GM19035 (cell line): ENCODE data around the gene TRPM2.

Experiments used
- ATAC-seq: cut with Tn5 transposase; IDR thresholded peaks from one replicate; pipeline ENCODE4 v1.9.1; 2021; ENCODE audit not compliant: unreplicated experiment

Gene TRPM2

DNA sequence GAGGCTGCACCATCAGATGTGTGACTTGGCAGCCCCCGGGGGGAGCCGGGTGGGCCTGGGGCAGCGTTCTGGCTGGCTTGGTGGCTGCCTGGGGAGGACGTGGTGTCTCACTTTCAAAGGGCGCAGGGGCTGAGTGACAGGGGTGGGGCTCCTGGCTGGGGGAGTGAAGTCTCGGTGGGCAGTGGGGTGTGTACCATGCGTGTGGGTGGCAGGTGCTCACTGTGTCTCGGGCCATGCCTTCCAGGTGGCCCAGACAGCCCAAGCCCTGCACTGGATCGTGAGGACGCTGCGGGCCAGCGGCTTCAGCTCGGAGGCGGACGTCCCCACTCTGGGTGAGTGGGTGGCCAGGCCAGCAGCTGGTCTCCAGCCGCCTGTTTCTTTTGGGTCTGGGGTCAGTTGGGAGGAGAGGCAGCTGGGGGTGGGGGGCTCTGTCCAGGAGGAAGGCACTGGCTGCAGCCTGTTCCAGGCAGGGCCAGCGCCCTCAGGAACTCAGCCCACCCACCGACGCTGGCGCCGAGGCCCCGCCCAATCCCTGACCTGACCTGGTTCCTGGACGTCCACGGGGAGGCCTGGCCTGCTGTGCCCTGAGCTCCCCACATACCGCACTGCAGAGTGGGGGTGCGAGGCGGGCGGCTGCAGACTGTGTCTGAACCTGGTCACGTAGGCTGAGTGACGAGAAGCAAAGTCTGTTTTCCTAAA is 71.3 kb downstream of the TRPM2 start:
- no peak for ATAC-seq

DNA sequence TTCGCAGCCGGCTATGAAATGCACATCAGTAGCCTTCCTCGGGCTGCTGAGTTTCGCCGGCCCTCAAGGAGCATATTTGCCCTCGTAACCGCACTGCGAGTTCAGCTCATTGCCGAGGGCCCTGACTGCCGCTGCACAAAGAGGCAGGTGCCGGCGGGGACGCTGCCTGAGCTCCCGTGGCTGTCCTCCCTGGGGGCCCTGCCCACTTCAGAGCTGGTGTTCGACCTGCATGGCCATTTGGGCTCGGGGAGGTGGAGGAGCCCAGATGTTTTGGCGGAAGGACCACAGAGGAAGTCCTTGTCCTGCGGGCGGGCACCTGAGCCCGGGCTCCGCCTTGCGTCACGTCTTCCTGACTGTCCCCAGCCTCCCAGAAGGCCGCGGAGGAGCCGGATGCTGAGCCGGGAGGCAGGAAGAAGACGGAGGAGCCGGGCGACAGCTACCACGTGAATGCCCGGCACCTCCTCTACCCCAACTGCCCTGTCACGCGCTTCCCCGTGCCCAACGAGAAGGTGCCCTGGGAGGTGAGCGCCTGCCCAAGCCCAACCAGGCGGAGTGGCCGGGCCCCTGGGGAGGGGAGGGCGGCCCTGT is 72.0 kb downstream of the TRPM2 start:
- no peak for ATAC-seq

DNA sequence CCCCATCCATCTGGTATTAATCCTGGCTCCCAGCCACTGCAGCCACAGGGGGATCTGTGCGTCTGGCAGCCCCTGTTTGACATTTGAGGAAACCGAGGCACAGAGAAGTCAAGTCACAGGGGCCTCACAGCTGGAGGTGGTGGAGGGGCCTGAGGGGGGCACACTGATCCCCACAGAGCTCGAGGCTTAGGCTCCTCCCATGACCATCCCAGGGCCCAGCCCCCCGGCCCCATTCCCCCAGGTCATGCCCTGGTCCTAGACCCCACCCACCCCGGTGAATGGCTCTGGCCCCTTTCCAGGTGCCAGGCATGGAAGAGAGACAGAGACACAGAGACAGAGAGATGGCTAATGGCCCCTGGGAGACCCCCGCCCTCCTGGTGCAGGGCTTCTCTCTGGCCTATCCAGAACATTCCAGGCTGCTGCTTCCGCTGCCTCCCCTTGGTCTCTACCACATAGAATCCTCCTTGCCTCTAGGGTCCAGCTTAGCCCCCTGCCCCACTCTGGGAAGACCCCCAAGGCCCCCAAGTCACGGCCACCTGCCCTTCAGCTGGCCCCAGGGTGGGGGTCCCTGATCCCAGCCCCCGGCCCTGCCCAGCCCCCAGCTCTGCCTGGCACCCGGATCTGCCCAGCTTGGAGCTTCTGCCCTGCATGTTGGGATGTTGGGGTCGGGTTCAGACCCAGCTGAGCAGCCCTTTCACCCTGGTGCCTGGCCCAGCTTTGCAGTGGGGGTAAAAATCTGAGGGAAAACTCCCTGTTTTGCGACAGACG is 72.7 kb downstream of the TRPM2 start:
- no peak for ATAC-seq

DNA sequence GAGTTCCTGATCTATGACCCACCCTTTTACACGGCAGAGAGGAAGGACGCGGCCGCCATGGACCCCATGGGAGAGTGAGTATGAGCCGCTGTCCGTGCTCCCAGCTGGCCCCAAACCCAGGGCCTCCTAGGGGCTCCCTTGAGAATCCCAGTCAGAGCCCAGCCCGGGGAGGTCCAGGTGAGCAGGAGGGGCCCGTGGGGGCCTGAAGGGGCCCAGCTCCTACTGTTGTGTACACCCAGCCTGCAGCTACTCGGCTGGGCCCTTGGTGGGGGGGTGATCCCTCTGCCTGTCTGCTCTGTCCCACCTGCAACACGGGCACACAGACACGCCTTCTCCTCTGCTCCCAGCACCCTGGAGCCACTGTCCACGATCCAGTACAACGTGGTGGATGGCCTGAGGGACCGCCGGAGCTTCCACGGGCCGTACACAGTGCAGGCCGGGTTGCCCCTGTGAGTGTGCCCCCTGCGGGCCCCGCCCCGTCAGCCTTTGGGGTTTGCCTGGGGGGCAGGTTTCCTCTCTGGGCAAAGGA is 73.3 kb downstream of the TRPM2 start:
- ATAC-seq: no peak

DNA sequence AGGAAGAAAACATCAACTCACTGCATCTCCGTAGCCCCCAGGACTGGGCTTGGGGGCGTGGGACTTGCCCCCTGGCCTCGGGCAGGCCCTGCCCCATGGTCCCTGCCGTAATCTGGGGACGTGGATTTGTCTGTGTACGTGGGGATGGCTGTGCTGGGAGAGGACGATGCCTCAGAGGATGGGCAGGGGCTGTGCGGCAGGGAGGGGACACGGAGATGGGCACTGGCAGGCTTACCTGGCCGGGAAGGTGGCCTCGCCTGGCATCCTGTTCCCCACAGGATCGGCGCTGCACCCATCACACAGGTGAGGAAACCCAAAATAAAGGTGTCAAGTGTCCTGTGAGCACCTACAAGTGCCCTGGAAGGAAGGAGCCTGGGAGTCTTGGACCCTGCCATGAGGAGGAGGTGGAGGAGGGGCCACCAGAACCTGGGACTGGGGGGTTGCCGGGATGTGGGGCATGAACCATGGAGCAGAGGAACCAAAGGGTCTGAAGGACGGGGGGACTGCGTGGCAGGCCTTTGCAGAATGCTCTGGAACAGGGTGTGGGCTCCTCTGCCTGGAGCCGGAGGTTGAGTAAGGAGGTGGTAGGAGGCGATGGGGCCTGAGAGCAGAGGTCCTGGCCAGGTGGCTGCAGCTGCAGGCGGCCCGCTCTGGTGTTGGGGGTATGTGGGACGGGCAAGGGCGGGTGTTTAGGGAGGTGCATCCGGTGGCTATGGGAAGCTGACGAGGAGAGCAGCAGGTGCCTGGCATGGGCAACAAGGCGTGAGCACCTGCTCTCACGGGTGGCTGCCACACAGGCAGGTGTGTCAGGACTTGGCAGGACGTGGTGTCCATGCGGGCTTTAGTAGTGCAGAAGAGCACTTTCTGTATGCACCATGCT is 74.1 kb downstream of the TRPM2 start:
- ATAC-seq: no peak

DNA sequence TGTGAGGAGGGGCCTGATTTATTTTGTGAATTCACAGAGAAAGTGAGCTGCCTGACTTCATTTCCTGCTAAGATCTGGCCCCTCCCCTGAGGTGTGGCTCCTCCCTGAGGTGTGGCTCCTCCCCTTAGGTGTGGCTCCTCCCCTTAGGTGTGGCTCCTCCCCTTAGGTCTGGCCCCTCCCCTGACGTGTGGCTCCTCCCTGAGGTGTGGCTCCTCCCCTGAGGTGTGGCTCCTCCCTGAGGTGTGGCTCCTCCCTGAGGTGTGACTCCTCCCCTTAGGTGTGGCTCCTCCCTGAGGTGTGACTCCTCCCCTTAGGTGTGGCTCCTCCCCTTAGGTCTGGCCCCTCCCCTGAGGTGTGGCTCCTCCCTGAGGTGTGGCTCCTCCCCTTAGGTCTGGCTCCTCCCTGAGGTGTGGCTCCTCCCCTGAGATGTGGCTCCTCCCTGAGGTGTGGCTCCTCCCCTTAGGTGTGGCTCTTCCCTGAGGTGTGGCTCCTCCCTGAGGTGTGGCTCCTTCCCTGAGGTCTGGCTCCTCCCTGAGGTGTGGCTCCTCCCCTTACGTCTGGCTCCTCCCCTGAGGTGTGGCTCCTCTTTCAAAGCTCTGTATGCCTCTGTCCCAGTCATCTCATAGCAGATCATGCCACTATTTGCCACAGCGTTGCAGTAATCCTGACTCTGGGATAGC is 75.0 kb downstream of the TRPM2 start:
- no peak for ATAC-seq

DNA sequence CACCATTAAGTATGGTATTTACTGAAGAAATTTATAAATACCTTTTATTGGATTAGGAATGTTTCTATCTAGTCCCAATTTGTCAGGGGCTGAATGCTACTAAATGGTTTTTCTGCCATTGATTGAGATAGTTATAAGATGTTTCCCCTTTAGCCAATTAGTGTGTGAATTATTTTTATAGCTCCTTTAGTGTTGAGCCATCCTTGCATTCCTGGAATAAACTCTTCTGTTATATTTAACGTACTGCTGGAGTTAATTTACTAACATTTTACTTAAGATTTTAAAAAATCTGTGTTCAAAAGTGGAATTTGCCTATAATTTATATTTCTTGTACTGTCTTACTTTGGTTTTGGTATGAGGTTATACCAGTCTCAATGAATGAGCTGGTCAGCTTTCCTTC is 76.5 kb downstream of the TRPM2 start:
- no peak for ATAC-seq

DNA sequence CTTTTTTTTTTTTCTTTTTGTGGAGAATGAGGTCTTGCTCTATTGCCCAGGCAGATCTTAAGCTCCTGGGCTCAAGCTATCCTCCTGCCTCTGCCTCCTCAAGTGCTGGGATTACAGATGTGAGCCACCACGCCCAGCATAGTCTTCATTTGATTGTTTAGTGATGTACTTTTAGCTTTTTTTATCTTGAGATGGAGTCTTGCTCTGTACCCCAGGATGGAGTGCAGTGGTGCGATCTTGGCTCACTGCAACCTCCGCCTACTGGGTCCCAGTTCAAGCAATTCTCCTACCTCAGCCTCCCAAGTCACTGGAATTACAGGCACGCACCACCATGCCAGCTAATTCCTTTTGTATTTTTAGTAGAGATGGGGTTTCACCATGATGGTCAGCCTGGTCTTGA is 77.9 kb downstream of the TRPM2 start:
- ATAC-seq: no peak

DNA sequence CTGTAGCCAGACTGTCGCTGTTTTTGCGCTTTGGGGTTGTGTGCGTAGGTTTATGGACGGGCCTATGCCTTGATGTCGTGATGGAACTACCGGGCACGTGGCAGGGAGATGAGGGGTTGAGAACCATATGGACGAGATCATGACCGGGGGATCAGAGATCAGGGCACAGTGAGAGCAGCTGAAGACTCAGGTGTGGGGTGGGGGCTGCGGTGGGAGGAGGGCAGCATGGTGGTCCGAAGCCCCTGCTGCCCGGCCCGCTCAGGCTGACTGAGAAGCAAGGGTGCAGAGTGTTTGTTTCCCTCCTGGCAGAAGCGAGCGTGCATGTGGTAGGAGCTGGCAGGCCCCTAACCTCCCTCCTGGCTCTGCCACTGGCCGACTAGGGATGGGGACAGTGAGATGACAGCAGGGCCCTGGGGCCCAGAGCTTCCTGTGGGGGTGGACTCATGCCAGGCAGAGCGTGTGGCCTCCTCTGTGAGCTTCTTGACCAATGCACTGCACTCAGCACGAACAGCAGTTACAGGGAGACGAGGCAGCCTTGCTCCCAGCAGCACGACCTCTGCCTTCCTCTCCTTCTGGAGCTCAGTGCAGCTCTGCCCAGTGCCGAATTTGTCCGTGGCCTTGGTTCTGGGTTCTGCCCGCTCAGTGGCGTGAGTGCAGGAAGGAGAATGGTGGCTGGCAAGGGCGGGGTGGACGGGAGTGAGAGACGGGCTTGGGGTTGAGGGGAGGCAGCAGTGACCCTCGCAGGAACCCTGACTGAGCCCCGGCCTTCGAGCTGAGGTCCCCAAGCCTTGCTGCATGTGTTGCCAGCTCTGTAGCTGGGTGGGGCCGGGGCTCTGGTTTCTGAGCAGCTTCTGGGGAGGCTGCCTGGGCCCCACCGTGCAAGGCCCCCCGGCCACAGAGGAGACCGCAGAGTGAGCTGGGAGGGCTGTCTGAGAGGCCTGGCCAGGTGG is 79.7 kb downstream of the TRPM2 start:
- no peak for ATAC-seq

DNA sequence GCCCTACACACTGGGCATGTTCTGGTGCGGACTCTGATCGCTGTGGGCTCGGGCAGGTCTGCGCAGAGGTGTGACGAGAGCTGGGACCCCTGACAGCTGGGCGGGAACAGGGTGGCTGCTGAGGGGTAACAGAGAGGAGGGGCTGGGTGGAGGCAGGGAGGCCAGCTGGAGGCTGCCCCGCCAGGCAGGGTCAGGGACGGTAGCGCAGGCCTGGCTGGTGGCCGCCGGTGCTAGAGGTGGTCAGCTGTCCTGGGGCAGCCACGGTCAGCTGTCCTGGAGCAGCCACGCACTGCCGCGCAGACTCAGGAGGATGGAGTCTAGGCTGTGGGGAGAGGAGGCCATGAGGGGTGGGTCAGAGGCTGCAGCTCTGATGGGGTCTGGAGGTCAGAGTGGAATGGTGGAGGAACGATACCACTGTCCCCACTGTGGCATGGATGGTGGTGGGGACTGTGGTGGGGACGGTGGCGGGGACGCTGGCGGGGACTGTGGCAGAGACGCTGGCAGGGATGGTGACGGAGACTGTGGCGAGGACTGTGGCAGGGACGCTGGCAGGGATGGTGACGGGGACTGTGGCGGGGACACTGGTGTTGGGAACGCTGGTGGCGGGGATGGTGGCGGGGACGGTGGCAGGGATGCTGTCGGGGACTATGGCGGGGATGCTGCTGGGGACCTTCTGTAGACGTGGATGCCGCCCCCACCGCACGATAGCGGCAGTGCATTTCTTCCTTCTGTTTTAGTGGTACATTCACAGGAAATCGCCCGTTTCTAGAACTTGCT is 80.6 kb downstream of the TRPM2 start:
- ATAC-seq: no peak

DNA sequence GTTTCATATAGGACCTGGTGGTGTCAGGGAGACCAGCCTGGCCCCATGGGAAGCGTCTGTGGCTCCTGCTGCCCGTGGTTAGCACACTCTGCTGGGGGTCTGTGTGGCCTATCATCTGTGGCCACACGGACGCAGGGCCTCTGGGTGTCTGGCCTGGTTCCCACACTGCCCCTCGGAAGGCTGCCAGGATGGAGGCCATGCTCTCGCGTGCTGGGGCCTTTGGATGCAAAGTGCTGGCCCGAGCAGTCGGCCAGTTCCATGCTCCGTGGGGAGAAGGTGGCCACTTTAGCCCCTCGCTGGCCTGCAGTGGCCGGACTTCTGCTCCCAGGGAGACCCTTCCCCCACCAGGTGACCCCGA is 81.1 kb downstream of the TRPM2 start:
- no peak for ATAC-seq

DNA sequence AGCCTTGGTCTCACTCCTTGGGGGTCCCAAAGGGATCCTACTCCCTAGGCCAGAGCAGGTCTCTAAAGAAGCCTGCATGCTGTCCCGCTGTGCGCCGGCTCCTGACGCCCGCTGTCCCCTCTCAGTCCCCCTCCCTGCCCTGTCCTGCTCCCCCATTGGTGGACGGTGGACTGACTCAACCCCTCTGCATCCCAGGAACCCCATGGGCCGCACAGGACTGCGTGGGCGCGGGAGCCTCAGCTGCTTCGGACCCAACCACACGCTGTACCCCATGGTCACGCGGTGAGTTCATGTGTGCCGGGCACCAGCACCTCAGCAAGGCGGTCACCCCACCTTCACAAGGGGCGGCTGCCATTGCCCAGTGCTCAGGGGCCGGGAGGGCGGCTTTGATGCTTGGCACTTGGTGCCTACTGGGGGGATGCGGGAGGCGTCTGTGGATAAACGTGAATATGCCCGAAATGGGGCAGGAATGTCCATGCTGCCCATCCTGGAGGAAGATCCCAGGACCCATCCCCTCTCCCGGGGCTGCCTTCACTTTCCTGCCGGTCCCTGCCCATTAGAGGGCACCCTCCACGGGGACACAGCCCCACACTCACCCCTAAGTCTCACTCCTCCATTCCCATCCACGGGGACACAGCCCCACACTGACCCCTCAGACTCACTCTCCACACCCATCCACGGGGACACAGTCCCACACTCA is 81.7 kb downstream of the TRPM2 start:
- ATAC-seq: no peak

DNA sequence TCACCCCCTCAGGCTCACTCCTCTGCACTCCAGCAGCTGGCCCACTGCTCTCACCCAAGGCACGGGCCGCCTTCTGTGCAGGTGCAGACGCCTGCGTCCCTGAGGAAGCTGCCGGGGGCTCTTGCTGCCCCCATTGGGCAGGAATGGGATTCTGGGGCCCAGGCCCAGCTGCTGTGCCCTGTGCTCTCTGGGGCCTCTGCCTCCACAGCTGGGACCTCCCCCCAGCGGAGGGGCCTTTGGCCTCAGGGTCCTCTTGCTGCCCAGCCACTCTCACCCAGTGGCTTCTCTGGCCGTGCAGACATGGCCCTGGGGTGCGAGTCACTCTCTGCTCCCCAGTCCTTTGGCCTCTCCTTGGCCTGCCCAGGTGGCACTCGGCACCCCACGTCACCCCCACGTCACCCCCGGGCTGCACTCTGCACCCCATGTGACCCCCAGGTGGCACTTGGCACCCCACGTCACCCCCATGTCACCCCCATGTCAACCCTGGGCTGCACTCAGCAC is 82.7 kb downstream of the TRPM2 start:
- ATAC-seq: no peak

DNA sequence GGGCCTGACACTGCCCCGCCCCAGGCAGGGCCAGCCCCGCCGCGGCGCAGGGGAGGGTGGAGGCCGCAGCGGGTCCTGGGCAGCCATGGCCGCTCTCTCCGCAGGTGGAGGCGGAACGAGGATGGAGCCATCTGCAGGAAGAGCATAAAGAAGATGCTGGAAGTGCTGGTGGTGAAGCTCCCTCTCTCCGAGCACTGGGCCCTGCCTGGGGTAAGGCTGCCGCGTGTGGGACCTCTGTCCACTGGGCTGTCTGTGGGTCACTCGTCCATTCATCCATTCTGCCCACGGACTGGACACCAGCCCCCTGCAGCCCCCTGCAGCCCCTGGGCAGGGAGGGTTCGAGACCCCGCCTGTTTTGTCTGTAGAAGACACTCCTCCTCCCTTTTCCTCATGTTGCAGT is 83.5 kb downstream of the TRPM2 start:
- no peak for ATAC-seq

DNA sequence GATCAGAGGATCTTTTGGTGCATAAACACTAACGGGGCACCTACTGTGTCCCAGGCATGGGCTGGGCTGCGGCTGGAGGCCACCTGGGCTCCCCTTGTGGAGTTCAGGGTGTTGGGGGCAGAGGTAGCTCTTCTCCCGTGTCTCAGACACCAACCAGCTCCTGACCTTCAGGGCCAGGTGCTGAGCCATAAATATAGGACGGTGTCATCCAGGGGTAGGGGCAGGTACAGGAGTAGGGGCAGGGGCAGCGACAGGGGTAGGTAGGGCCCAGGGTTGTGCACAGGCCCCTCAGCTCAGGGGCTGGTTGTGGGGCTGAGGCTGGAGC is 83.9 kb downstream of the TRPM2 start:
- no peak for ATAC-seq

DNA sequence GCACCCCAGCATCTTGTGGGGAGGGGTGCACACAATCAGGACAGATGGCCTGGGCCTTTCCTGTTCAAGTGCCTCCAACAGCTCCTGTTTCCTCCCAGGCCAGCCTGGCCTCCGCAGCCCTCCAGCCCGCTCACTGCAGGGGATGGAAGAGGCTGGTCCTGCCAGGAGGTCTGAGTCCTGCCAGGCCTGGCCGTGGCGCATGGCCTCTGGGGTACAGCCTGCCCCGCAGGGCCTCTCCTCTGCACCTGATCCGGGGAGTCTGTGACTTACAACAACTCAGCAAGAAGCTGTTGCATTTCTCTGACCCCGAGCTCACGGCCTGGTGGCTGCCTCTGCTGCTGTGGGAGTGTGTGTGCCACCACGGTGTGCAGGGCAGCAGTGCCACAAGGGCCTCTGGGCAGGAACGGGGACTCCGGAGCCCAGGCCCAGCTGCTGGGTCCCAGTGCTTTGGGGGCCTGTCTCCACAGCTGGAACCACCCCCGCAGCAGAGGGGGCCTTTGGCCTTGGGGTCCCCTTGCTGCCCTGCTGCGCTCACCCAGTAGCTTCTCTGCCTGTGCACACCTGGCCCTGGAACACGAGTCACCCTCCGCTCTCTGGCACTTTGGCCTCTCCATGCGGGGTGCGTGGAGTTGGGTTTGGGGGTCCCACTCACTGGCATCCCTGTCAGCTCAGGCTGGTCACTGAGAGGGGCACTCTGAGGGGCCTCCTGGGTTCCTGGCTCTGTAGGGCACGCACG is 84.4 kb downstream of the TRPM2 start:
- no peak for ATAC-seq

DNA sequence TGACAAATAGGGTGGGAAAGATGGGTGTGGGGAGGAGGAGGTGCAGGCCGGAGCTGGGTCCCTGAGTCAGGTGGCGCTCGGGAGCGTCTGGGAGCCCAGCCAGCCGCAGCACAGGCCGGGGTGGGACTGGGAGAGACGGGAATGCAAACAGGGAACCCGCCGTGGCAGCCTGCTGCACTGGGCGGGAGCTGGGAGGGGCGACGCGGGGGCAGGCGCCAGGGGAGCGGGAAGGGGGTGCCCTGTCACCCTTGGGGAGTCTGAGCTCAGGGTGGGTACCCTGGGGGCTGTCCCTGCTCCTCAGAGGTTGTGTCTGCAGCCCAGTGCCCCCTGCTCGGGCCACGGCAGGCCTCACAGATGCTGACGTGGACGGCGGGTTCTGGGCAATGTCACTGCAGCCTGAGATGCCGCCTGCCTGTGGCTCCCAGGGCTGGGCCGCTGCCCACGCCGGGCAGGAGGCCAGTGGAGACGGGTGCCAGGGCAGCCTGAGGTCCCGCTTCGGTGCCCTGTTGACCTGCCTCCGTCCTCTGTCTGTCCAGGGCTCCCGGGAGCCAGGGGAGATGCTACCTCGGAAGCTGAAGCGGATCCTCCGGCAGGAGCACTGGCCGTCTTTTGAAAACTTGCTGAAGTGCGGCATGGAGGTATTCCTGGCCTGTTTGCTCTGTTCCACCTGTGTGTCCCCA is 85.2 kb downstream of the TRPM2 start:
- no peak for ATAC-seq
